Activated effector memory CD4-positive, alpha-beta T cell treated with Interleukin-2 at 50 U/mL for 16 hours (primary cell): ENCODE measurements around the gene SSH2.

ENCODE experiments used
- DNase-seq: peaks from one replicate; pipeline ENCODE4 v3.0.0-alpha.2; 2020

SSH2 gene

GRCh38 chr17:29595943-29596774 is 333.9 kb downstream of the SSH2 start:
- DNase-seq = no peak

- DNase-seq = no peak
Observed at GRCh38 chr17:29595107-29595942, 334.7 kb downstream of the SSH2 start.

DNA sequence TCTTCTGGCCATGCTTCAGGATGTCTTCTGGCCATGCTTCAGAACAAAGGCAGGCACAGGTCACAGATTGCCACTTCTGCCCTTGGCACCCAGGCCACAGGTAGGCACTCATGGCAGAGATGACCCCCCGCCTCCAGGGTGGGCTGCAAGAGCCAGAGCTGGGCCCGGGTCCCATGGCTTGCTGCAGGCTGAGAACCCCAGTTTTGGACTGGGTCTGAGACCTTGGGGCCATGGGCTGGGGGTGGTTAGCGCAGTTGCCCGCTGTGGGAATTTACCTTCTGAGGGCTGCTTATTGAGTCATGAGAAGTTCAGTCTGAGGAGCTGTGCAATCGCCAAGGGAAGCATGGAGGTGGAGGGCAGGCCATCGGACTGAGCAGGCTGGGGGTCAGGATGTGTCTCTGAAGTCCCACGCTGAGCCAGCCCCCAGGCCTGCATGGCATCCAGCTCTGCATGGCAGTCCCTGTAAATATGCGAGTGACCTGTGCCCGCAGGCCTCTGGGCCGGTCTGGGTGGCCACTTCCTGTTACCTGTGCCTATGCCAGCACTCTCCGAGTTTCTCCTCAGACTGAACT is 335.4 kb downstream of the SSH2 start:
- DNase-seq = no peak

- DNase-seq = no peak
Observed at GRCh38 chr17:29593591-29594518, 336.2 kb downstream of the SSH2 start.

DNA sequence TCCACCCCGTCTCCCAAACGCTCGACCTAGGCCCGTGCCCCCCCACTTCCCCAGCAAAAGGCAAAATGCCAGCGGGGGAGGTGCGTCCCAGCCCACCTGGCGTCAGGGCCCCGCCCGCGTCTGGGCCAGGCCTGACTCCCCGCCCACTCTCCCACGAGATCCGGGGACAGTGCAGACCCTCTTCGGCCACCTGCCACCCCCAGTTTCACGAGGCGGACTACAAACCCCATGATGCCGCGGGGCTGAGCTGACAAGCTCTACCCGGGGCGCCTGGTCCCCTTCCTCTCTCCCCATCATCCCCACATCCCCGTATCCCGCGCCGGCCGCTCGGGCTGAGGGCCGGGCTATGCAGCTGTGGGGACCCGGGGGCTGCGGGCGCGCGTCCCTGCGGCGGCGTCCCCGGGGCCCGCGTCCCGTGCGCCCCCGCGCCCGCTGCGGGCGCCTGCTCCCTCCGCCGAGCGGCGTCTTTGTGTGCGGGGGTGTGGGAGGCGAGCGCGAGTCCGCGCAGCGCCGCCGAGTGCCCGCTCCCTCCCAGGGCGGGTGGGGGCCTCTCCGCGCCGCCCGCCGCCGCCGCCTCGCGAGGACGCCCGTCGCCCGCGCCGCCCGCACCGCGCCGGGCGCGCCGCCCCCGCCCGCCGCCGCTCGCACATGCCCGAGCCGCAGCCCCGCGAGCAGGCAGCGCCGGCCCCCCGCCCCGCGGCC is 337.0 kb downstream of the SSH2 start, which contains the start of gene ANKRD13B:
Gene ANKRD13B (plus strand): TSS at position 283 of the 702 bp plus-strand sequence. CDS start 490 bp downstream, outside the sequence.
- DNase-seq = no peak

DNA sequence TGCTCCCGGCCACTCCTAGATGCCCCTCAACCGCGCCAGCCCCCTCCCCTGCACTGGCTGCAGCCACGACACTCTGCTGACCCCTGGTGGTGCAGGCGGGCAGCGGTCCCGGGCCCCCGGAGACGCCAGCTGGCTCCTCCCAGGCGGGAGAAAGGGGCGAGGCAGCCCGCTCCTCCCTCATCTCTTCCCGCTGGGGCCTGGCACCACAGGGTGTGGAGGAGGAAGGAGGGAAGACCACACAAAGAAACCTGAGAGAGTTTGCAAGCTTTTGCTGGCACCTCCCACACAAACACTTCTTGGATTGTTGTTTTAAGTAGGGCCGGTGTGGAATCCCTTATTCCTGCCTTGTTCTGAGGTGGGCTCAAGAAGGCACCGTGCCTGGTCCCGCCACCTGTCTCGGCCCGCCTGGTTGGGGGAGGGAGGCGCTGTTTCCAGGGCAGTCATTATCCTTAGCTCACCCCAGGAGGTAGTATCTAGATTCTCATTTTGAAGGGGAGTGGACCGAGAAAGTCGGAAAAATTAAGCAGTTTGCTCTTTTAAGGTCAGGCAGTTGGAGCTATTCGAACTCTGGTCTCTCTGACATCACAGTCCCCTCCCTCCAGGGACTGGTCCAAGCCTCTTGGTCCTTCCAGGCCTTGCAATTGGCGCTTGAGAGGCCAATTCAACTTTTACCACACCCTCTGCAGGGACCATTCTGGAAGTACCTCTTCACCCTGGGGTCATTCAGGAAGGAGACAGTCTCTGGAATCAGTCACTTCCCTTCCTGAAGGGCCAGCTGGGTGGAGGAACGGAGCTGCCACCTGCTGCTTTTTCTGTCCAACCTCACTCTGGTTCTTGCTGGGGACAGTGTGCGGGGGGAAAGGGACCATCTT is 338.1 kb downstream of the SSH2 start:
- DNase-seq = peak; percentile 67

GRCh38 chr17:29591146-29591736 is 338.8 kb downstream of the SSH2 start:
- DNase-seq = no peak

DNA sequence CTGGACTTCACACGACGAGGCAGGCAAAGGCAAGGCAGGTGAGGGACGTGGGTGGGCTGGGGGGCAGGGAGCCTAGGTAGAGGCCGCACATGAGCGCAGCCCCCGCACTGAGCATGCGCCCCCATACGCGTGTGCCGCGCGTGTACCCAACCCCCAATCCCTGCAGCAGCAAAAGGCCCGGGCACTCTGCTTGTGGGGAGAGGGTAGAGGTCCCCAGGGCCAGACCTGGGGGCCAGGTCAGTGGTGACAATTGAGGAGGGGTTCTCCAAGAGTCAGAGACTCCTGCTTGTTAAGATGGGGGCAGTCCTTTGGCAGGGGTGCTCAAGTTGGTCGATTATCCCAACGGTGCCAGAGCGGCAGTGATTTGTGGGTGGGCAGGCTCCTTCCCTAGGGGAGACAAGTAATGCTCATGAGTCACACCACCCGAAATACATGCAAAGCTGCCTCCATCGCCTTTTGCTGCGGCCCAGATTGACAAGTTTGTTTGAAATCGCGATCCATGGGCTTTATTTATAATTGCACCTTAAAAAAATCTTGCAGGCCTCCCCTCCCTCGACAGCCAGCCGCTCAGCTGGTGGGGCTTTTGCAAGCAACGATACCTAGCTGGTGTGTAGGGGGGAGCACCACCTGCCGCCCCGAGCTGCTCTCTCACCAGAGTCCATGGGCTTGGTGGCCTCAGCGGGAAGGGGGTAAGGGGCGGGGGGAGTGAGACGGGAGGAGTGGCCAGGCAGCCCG is 339.4 kb downstream of the SSH2 start:
- DNase-seq = no peak

- peak; percentile 78 for DNase-seq
Observed at GRCh38 chr17:29589524-29590410, 340.3 kb downstream of the SSH2 start, which contains the start of gene GIT1. TSS of gene GIT1 (minus strand) at chr17:29589648. CDS start at chr17:29589378, 270 bp downstream.

DNA sequence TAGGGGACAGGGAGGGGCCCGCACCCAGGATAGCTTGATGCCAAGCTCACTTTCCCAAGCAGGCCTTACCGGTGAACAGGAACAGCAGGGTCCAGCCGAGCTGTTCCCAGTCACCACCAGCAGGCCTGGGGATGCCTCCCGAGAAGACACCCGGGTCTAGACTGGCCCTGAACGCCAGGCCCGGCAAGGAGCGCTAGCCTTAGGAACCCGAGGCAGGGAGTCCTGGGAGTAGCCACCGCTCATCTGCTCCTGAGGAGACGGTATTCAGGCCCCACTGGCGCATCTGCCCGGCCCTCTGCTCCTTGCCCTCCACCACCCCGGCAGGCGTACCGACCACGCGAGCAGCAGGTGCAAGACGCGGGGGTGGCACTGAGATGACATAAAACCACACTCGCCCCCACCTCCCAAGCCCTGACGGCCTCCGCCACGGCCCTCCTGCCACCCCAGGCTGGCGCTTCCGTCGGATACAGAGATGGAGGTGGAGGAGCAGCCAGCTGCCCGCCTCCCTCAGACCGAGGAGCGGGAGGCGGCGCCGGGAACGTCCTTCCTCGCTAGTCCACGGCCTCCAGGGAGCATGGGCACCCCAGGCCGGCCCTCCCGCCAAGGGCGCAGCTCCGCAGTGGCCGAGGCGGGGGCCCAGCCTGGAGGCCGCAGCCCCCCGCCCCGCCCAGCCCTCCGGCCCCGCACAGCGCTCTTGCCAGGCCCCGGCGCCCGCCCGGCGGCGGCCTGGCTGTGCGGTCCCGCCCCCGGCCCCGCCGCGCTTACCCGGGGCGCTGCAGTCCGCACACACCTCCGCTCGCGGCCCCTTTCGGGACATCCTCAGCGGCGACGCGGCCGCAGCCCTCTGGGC is 341.2 kb downstream of the SSH2 start:
- no peak for DNase-seq

GRCh38 chr17:29588017-29588561 is 341.9 kb downstream of the SSH2 start:
- no peak for DNase-seq

- DNase-seq = no peak
Observed at GRCh38 chr17:29587591-29587990, 342.4 kb downstream of the SSH2 start.

DNA sequence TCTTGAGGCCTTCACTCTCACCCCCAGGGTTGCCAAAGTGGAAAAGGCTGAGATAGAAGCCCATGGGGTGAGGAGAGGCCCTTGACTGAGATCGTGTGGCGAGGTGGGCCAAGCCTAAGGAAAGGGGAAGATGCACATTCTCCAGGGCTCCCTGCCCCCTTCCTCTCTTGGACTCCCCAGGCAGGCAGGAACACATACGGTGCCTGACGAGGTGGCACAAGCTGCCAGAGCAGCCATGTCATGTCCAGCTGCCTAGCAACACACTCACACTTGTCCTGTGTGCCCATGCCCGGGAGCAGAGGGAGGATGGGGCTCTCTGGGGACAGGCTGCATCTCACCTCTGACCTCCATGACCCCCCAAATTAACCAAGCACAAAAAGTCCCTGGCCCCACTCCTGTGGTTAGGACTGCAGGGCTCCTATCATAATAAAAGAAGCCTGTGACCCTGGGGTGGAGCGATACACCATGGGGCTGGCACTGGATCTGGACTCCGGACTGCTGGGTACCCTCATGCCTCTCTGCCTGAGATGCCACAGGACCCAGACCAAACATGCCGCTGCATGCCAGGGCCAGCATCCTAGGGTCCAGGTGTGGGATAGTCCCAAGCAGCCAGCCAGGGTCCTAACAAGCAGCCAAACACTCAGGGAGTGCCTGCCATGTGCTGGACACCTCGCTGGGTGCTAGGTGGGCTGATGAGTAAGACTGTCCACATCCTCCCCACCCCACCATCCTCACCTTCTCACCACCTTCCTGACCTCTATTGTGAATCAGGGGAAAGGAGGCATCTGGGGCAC is 343.2 kb downstream of the SSH2 start:
- no peak for DNase-seq

- peak; percentile 19 for DNase-seq
Observed at GRCh38 chr17:29585080-29585751, 344.8 kb downstream of the SSH2 start.

DNA sequence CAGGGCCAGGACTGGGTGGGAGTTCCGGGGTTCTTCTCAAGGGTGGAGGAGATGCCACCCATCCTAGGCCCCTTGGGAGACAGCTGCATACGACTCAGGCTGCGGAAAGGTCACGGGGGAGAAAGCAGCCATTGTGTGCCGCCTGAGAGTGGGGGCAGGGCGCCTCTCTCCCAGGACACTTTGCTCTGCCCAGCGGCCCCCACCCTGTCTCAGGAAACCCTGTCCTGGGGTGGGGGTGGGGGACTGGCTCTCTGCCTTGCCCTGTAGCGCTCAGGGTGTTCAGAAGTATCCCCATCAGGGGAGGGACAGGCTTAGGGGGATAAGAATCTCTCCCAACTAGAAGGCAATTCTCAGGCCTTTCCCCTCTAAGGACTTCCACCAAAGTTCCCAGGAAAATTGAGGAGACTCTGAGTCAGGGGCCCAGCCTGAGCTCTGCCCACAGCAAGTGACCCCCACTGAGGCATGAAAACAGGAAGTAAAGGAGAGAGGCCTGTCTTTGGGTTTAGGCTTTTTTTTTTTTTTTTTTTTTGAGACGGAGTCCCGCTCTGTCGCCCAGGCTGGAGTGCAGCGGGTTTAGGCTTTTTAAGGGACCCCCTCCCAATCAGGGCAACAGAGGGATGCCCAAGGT is 345.5 kb downstream of the SSH2 start:
- DNase-seq = no peak
